Measurements from ENCODE around the gene PPP1R13B.

The PPP1R13B gene

GRCh38 chr14:103739793-103740501 is 107.4 kb downstream of the PPP1R13B start:
- no peak for DNase-seq

GRCh38 chr14:103739466-103739792 is 107.9 kb downstream of the PPP1R13B start:
- DNase-seq = no peak

GRCh38 chr14:103738701-103739451 is 108.5 kb downstream of the PPP1R13B start:
- DNase-seq = no peak

GRCh38 chr14:103738166-103738565 is 109.2 kb downstream of the PPP1R13B start:
- no peak for DNase-seq

GRCh38 chr14:103737432-103738045 is 109.8 kb downstream of the PPP1R13B start:
- DNase-seq = no peak

DNA sequence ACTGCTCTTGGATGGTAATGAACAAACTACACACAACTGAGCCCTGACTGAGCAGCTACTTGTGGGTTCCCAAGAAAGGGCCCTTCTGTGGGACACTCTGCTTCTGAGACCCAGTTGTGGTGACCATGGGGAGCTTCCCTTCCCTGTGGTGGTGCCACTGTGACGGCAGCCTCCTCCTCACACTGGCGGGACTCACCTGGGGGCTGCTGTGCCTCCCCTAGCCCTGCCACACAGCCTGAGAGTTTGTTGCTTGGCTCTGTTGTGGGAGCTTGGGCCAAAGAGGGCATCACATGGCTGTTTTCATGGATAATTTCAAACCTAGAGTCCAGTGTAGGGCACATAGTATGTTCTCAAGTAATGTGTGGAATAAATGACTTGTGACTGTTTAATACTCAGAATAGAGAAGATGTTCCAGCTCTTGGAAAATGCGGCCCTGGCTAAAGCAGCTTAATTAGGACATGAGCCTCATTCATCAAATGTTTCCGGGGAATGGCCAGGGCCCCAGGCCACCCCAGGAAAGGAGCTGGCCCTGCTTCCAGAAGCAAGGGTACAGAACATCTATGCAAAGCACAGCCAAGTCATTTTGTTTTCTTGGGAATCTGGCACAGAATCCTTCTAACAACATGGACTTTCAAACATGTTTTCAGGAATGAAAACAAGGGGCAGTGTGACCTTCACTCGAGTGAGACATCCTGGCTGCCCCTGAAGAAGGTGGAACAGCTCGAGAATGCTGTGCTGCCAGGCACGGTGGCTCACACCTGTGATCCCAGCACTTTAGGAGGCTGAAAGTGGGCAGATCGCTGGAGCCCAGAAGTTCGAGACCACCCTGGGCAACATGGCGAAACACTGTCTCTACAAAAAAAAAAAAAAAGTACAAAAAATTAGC is 110.6 kb downstream of the PPP1R13B start:
- DNase-seq = no peak

- no peak for DNase-seq
Measured at GRCh38 chr14:103735815-103736545, 111.4 kb downstream of the PPP1R13B start.

- DNase-seq = no peak
Measured at GRCh38 chr14:103735439-103735814, 111.9 kb downstream of the PPP1R13B start.

DNA sequence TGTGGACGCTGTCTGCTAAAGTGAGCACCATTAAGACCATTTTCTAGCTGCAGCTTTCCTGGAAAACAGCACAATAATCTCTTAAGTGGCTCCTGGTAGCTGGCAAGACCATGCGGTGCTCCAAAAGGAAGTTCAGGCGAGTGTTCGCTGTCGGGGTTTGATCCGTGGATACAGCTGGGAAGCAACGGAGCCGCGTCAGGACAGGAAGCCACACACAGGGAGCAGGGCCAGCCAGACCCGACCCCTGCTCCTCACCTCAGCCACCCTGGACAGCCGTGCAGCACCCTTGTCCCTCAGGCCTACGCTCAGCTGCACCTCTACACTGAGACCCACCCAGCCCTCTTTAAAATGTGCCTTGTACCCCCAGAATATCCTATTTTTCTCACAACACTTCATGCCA is 112.4 kb downstream of the PPP1R13B start:
- DNase-seq = no peak

DNA sequence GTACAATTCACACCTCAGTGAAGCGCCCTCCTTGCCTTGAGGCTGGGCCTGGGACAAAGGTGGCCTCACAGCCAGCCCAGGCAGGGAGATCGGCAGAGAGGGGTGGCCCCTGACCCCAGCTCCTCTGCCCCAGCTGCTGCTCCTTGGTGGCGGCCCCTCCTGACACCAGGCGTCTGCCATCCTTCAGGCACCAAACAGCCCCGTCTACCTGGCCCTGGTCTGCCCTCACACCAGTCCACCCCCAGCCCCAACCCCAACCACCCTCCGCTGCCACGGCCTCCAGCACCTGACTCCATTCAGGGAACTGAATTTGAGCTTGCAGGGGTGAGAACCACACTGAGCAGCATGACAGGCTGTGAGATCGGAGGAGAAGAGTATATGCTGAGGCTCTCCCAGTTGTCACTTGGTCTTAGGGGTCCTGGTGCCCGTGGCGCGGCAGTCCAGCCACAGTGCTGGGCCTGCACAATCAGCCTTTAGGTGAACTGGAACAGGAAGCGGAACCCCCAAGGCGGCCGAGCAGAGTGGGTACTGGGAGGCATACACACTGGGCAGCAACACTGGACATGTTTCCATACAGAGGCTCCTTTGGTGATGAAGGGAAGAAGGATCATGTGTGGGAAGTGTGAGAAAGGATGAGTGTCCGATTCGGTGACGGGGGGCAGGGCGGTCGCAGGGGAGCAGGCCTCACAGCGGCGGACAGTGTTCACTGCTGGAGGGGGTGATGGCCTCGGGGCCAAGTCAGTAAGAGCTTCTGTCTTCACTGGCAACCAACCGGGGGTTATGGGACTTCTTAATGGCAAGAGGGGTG is 113.1 kb downstream of the PPP1R13B start:
- DNase-seq = no peak

GRCh38 chr14:103733651-103734050 is 113.7 kb downstream of the PPP1R13B start:
- no peak for DNase-seq

- no peak for DNase-seq
Measured at GRCh38 chr14:103732868-103733620, 114.3 kb downstream of the PPP1R13B start.

DNA sequence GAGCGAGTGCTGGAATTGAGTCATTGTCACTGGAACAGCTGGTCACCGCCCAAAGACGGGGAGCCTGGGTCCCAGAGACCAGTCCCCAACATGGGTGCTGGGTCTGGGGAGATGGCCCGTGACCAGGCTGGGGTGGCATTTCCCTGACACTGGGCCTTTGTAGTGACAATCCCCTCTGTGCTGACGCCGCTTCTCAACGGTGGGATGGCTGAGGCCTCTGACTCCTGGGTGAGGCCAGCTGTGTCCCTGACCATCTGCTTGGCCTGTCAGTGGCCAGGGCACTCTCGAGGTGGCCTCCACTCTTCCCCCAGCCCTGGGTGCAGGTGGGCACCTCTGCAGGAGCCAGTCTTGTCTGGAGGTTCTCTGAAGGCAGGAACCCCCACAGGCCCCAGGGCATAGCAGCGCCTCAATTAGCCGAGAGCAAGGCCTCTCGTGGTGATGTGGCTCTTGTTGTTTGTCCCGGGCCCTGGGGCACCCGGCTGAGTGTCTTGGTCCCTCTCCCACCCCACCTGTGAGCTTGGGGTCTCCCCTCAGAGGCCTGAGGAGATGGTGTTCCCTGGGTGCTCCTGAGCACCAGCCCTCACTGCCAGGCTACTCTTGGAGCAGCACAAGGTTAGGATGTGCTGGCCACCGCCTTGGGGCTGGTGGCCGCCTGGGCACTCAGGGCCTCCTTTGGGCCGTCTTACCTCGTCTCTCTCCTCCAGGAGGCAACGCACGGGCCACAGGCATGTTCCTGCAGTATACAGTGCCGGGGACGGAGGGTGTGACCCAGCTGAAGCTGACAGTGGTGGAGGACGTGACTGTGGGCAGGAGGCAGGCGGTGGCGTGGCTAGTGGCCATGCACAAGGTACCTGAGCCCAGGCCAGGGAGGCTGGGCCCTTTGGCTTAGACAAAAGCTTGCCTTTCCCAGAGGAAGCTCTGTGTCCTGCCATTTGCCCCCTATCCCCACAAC is 115.2 kb downstream of the PPP1R13B start:
- DNase-seq = no peak

GRCh38 chr14:103731481-103731880 is 115.9 kb downstream of the PPP1R13B start:
- DNase-seq = no peak

DNA sequence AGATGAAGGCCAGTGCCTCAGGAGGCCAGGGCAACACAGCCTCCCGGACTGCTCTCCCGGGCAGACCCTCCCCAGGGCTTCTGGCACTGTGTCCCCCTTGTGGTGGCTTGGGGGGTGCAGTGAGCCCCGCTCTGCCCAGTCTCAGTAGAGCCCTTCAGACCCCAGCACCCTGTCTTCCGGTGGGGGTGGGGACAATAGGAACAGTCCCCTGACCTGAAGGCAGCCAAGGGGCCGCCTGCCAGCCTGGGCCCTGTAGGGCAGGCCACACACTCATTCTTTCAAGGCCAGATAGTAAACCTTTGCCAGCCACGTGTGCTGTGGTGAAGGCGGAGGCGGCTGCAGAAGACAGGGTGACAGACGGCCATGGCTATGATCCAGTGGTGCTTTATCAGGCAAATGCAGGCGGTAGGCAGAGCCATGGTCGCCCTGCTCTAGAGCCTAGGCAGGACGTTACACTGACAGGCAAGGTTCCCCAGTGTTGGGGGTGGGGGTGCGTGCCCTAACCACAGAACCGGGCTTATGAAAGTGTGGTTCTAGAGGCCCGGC is 116.8 kb downstream of the PPP1R13B start:
- no peak for DNase-seq

DNA sequence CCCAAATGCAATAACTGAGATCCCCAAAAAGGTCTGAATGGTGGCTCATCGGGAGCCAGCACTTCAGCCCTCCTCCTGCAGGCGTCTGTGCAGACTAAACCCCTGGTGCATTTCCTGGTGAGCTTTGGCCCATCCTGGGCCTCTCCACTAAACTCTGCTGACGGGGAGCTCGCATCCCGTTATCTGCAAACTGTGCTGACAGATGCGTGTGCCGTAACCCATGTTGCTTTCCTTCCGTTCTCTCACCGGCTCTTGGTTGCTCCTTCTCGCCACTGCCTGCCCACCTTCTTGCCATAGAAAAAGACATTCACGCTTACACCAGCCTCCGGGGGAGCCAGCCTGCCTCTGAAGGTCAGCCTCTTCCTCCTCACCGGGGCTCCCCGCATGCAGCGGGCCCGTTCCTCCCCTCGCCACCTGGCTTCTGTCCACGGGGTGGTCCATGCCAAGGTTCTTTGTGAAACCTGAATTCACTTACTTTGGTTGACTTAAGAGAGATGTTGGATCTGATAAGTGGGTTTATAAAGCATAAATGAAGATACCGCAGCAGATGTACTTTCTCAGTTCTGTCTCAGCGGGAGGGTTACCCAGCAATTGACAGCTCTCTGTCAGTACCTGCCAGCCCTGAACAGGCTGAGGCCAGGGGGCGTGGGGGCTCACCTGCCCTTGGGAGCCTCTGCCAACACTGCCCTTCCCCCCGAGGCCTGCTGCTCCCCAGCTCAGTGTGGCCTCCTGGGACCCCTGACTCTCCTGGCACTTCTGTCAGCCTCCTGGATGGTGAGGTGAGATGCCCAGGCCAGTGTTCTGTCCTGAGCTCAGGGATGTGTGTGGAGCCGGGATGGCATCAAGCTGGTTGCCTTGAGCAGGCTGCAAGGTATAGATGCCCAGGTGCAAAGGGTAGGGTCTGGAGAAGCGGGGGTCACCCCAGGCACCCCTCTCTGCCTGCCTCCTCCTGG is 117.6 kb downstream of the PPP1R13B start:
- no peak for DNase-seq

DNA sequence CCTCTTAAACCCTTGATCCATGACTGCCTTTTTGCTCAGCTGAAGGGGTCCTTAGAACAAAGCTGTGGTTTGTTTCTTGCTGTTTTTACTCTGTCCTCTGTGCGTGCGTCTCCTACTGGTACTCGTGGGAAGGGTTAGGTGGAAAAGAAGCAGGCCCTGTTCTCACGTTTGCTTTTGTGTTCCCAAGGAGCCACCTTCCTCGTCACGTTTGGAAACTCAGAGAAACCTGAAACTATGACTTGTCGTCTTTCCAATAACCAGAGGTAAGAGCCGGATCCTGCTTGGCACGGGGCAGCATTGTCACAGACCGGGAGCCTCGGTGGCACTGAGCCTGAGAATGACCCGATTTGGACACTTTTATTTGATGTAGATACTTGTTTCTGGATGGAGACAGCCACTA is 118.7 kb downstream of the PPP1R13B start:
- DNase-seq = no peak

DNA sequence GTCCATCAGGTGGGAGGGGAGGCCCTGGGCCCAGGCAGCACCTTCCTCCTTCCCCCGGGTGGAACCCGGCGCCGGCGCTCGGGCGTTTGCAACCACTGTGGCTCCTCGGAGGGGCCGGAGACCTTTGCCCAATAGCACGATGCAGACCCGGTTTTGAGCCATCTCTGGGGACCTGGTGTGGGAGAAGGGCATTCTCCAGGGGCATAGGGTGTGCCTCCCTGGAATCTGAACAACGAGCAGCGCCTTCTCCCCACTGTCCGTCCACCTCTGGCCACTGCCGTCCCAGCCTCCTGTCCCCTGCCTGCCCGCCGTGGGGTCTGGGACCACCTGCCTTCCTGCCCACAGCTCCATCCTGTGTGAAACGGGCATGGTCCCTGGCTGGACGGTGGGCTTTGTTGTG is 119.2 kb downstream of the PPP1R13B start:
- DNase-seq = no peak

All from stimulated activated CD4-positive, alpha-beta T cell treated with anti-CD3 and anti-CD28 coated beads, Interleukin-2, amount 100 ng/mL, for 24 hours (primary cell).